DMS153 (cell line): ENCODE data around the gene CDH13.

Experiments
- DNase-seq: peaks from one replicate; lab custom pipeline; 2025; lab: John Stamatoyannopoulos, UW

Gene CDH13

DNA sequence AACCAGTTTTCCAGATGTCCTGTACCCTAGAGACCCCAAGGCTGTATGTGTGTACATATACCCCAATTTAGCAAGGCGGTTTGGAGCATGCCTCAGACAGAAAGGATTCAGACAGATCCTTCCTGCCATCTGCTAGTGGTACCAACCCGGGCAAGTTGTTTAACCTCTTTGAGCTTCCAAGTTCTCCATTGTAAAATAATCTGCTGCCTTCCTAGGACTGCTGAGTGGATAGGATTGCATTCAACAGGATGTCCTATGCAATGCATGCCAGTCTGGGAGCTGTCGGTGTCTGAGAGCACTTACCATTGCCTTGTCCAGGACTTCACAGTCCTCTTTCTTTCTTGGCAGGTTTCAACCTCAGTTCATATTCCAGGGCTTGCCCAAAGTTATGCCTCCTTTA is 1.9 kb downstream of the CDH13 start:
- DNase-seq: no peak

DNA sequence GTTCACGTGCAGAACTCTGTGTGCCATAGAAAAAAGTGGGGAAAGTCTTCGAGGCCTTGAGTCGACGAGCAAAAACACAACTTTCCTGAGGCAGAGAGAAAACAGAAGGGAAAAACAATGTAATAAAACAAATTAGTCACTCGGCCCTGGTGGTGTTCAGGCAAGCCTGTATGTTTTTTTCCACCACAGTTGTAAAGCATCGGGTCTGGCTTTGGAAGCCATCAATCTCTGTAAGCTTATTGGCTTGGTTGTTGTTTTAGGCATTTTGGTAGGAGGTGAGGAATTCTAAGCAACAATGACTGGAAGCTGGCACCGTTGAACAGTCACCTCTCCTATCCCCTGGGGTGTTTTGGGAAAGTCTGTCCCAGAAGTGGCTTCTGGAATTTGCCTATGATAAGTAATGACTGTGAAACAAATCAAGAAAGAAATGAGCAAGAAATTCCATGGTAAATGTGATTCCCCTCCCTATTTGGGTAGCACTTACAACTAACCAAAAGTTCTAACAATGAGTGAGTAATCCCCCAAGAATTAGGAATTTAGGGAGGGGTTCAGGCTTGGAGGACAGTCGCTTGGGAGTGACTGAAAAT is 2.8 kb downstream of the CDH13 start:
- DNase-seq: no peak

DNA sequence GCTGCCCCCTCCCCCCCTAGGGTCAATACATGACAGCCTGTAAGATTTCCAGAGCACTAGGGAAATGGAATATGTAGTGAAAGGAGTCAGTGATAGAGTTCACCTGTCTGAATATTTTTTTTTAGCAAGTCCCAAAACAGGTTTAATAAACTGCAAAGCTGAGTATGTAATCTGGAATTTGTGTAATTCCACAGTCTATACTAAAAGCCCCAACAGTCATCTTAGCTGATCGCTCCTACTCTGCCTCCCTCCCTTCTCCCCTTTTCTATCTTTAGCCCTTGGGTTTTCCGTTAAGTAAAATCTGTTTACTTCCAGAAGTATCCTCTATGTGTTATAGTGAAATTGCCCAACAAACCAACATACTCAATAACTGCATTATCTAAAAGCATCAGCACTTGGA is 3.5 kb downstream of the CDH13 start:
- no peak for DNase-seq

DNA sequence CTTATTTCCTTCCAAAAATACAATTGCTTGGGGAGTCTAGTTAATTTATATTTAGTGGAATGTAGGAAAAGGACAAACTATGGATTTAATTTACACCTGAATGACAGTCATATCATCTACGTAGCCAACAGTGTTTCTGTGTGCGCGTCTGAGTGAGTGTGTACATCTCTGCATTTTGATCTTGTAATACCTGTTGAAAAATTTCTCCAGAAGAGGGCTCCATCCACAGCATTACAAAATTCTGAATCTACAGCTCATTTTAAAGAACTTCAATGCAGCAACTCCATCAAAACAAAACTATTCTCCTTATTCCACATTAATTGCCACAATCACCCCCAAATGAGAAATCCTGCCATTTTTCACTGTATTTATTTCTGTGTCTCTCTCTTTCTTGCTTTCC is 3.9 kb downstream of the CDH13 start:
- DNase-seq: no peak

DNA sequence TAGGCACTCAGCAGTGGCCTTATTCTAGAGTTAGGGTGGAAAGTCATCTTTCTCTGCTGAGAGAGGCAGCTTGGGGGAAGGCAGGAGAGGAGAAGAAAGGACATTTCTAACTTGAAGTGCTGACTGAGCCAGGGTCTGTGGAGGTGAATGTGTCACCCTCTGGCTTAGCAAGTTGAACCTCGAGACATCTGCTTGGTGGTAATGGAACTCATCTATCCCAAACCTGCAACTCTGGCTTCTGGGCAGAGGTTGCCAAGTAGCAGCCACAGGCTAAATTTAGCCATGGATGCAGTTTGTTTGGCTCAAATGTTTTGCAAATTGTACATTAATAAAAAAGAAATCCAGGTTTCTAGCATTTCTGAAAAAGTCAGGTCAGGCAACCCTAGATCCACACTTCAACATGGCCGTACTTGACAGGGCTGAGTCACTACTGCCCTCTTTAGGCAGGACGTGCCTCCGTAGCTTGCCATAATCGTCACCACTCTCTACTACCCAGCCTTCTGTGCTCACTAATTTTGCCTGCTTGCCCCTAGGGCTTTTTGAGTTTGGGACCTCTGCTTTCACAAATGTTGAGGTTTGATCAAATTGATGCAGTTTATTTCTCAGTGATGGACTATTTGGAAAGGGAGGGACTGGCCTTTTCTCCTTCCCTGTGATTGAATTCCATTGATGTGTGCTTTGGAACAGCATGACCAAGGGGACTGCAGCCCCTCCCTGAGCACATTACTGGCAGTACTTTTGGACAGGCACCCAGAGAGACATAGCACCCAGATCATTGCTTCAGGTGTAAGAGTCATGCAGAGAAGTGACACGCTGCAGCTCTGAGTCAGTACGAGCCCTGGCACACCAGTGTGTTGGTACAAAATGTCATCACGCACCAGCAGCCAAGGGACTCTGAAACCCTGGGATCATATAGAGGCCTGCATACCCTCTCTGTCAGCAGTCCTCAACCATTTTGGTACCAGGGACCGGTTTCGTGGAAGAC is 5.2 kb downstream of the CDH13 start:
- no peak for DNase-seq

DNA sequence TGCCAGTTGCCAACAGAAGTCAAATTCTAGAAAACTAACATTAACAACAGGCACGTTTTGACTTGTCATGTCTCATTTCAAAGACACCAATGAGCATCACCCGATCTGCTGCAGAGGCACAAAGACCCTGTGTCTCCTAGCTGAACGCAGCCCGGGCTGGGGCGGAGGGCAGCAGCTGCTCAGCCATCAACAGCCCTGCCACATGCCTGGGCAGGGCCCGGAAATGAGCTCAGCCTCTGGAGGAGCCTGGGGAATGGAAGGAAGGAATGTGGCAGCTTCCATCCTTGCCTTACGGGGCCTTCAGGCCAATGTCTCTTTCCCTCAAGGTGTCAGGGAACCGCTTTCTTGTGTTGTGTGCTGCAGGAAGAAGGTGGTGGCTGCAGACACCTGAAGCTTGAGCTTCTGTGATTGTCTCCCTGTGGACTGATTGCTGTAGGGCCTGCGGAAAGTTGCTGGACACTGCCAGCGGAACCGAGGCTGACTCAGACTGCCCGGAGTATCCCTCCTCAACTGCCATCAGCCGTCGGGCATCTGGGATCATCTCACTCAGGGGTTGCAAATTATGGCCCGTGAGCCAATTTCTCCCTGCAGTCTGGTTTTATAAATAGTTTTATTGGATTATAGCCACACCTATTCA is 7.3 kb downstream of the CDH13 start:
- DNase-seq: peak; percentile 75

DNA sequence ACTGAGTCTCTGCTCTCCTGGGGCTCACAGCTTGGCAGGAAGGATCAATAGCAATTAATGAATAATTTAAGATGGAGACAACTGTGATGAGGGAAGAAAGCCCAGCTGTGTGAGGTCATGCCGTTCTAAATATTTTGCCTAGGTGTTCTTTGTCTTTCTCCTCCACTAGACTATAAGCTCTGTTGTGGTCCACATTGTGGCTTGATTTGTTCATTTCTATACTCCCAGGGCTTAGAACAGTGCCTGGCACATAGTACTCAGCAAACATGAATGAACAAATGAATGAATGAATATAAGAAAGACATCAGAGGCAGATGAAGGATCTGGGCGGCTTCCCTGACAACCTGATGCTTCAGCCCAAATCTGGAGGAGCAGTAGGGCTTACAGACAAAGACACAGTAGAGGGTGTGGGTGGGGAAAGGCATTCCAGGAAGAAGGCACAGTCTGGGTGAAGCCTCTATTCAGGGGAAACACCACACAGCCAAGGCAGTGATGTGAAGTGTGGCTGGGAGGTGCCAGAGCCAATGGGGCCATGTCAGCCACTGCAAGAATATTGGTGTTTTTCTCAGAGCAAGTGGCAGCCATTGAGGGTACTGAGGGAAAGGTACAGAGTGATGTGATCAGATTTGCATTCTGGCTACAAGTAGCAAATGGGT is 8.3 kb downstream of the CDH13 start:
- DNase-seq: no peak

DNA sequence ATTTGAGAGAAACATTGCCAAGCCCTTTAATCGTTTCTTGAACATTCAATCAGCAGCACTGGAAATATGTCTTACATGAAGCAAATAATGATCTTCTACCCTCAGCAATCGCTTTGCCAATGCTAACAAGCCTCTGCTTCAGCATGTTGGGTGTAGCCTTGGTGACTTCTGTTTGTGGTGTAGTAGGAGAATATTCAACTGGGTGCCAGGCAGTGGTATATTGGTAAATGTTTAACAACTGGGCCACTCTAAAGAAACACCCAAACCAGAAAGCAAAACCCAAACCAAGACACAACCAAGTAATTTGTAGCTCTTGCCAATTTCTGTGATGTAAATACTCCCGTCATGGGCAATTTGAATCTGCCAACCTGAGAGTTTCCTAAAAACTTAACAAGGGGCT is 9.7 kb downstream of the CDH13 start:
- no peak for DNase-seq

DNA sequence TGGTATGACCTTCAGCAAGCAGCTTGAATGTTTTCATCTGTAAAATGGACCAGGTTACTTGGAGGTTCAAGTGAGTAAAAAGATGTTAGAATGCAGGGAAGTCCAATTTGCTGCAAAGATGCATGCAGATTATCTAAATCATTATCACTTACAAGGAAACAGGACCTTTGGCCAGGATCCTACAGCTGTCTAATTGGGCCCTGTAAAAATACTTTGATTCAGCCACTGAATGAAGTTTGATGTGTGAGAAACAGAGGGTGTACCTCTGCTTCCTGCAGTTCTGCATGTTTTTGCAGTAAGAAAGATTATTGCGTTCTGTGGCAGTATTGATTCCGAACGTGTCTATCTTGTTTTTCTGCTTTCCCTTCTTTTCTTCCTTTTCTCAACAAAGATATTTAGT is 10.2 kb downstream of the CDH13 start:
- DNase-seq: no peak

DNA sequence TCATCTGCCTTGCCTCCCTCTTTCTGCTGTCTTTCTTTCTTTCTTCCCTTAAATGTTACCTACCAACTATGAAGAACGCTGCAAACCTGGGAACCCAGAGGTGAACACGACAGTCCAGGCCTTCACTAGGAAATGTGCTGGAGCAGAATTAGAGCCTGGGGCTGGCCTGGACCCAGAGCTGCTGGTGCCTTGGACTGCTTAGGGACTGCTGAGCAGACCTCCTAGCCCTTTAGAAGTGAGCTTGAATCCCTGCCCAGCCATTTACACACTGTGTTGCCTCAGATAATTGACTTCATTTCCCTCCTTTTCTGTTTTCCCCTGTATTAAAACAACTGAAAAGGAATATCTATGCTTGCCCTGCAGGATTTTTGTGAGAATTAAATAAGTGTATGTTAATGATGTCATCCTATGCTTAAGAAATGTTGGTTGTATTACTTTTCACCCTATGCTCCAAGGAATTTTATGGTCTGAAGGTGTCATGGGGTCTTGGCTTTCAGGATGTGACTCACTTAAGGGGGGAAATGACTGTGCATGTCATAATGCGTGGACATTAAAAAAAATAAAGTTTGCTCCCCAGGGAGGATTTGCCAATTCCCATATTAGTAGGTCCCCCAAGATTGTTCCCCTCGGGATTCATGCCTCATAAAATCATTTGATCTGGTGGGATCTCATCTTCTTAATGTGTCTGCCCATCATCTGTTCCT is 11.5 kb downstream of the CDH13 start:
- no peak for DNase-seq

DNA sequence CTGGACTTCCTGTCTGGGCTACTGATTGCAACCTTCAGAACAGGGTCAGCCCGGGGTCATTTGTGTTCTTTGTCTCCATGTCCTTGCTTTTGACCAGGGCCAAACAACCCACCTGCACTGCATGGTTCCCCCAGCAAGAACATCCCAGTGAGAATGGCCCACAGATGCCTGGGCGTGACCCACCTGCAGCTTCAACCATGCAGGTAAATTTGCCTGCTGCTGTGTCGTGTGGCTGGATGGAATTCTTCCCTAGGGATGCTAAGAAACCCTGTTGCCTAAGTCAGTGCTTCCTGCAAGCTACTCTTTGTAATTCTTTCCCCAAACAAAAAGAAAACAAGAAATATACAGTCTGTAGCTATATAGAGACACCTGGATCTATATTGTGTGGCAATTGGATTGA is 12.5 kb downstream of the CDH13 start:
- no peak for DNase-seq

DNA sequence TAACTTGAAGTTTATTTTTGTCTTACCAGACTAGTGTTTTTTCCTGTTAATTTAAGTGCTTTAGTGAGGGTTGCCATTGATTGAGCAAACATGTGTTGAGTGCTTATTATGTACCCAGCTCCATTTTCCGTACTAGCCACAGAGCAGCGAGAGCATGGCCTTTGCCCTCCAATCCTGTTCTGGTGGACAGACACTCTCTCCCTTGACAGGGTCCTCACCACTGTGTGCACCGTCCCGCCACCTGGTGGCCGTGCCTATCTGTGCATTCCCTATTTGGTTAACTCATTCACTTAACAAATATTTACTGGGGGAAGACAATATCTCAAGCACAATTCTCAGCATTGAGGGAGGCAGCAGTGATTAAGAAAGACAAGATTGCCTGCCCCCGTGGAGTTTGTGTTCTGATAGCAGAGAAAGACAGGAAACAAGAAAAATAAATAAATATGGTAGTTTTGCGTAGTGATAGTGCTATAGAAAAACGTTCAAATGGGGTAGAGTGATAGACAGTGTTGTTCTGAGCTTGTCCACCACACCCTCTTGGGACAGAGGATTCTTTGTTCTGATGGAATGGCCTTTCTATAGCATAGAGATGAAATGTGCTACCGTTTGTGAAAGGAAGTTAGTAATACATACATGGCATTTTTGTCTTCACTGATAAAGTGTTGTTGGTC is 13.0 kb downstream of the CDH13 start:
- peak; percentile 37 for DNase-seq

DNA sequence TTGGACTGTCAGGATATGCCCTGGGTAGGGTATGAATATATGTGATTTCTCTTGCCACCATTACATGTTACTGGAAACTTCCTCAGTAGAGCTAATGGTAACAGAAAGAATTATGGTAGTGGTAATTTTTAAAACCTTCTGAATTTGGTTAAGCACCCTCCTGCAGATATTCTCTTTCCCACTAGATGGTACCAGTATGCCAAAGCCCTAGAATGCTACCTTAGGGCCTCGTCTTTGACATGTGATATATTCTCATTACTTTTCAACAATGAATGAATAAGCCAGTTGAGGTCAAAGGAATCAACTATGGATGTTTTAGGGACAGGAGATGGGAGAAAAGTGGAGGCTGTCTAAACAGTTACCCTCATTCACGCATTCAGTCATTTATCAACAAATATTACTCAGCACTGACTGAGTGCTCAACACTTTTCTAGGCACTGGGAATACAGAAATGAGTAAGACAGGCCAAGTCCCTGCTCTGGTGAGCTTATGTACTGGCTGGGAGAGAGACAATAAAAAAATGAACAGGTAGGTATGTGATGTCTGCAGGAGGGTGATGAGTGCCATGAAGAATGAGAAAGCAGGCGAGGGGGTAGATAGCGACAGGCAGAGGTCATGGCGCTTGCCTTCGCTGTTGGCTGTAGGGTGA is 14.7 kb downstream of the CDH13 start:
- no peak for DNase-seq

DNA sequence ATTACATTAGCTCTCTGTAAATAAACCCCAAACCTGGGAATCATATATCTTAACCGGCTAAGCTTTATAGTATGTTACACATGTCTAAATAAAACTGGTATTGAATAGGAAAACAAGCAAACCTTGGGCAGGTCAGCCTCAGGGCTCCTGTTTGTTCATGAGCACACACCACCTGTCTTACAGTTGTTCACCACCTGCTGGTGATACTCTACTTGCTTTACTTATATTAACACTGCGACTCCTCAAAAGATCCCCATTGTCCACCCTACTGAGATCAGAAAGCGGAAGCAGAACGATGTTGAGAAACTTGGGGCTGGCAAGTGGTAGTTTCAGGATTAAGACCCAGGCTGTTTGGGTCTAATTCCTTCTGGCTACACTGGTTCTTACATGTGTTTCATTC is 16.4 kb downstream of the CDH13 start:
- peak; percentile 77 for DNase-seq

DNA sequence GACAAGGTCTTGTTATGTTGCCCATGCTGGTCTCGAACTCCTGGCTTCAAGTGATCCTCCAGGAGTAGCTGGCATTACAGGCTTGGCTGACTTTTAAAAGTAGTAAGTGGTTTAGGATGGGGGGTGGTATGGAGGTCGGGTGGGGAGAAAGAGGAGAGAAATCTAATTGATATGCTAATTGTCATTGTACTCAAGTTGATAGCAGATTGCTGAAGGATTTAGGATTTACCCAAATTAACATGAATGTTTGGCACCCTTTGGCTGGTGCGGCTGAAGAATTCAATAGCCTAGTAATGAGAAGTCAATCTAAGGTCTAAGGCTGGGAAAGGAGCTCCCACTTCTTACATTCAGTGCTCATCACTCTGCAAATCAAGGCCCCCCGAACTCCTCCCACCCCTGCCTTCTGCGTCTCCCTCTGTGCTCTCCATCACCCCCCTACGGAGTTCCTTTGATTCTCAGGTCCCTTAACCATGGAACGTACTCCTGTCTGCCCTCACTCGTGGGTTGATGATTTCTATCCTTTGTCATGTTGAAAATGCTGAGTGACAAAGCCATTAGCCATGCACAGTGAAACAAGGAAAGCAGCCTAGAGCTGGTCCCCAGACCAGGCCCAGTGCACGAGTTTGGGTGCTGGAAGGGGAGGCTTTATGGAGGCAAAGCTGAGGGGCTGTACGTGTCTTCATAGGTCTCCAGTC is 17.3 kb downstream of the CDH13 start:
- DNase-seq: no peak

DNA sequence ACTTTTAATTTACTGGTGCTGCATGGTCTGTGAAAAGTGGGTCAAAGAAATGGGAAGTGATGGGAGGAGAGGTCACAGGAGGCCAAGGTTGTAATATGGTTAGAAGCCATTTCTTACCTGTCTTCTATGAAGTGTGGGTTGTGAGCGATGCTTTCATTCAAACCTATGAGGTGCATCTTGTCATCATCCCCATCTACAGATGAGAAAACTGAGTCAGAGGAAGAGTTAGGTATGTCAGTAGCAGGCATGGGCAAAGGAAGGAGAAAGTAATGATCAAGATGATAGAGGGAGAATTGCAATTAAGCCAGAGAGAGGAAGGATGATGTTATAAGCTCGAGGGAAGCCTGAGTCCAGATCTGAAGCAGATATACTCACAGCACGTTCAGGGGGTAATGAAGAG is 19.7 kb downstream of the CDH13 start:
- no peak for DNase-seq

DNA sequence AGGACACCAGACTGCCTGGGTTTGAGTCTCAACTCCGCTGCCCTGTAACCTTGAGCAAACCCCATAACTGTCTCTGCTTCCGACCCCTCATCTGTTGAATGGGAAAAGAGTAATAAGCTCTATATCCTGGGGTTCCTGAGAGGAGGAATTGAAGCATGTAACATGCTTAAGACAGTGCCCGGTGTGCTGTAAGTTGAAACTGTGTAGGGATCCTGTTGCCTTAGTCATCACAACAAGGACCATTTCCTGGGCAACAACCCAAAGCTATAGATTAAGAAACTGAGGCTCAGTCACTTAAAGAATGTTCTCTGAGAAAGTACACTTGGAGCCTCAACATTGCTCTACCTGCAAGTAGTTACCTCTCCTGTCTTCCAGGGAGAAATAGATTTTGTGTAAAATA is 23.0 kb downstream of the CDH13 start:
- no peak for DNase-seq

DNA sequence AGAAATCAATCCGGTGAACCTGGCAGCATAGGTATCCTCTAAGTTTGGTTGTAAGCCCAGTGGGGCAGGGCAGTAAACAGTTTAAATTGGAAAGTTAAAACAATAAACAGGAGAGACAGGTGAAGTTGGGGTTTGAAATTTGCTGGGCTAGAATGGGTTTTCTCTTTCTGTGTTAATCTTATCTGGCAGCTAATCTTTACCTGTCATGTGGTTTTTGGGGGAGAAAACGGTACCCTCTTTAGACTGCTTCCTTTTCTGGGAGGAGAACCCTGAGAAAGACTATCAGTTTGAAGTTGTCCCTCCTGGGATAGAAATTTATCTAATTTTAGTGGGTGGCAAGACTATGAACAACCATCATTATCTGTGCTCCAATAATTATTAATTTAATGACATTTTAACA is 24.0 kb downstream of the CDH13 start:
- DNase-seq: no peak

DNA sequence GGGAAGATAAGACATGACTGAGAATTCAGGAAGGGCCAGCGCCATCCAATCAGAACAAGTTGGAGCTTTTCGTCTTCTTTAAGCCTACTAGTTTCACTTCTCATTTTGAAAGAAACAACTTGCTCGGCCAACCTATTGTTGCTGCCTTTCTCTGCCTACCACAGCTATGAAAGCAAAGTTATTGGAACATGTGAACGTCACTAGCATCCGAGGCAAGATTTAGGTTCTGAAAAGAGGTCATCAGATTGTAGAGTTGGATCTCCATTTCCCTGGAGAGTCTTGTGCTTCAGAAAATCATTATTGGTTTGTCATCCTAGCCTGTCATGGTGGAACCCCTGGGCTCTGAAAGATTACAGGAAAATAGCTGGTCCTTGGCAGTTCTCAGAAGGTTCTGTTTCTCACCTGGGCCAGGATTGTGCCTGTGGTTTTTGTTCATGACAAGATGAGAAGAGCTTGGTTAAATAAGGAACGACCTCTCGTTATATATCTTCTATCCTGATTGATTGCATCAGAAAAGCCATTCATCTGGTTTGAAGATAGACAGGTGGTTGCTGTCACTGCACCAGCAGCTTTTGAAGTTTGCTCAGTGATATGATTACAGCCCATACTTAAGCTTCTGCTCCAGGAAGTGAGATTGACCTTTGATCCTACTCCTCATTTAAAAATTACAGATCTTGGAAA is 25.3 kb downstream of the CDH13 start:
- DNase-seq: no peak

DNA sequence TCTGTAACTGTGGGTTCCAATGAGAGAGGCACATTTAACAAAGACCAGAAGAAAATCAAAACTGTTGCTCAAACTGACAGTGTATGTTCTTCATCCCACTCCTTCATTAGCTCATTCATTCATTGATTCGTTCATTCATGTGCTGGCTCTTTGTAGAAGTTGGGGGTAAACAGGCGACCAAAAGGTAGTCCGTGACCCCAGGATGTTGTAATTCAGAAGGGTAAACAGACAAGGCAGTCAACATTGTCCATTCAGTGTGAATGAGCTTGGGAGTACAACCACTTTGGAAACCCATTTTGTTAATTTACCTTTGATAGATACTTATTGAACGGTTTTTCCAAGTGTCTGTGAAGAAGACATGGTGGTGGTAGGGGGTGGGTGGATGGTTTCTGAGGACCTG is 26.1 kb downstream of the CDH13 start:
- no peak for DNase-seq
